GM20431 (cell line): Measurements from ENCODE around the gene KRTAP1-5.
"Not testable (repeated sequence)": the region's sequence is repeated elsewhere in the genome, so short reads cannot be mapped to it uniquely, and the experiment has no call there.

Experiments used
- in situ Hi-C: fragments of 300-500 bp; cut with MseI, MboI; formaldehyde crosslinking; loops from one replicate; pipeline ENCODE4 v1.15.0; 2020; ENCODE audit warnings: low sequenced_read_pairs; ENCODE audit not compliant: unreplicated experiment

Gene KRTAP1-5

GRCh38 chr17:41009301-41009760 is 17.7 kb downstream of the KRTAP1-5 start:
- in situ Hi-C loops: no loop called here

- in situ Hi-C loops: no loop called here
Measured at GRCh38 chr17:41008811-41009210, 18.2 kb downstream of the KRTAP1-5 start, which contains the start of gene KRTAP3-1. Gene KRTAP3-1 (minus strand): TSS chr17:41009128. CDS start chr17:41009074, 54 bp downstream.

- in situ Hi-C loops: no loop called here
Measured at GRCh38 chr17:41004397-41004796, 22.6 kb downstream of the KRTAP1-5 start.

GRCh38 chr17:41003926-41004325 is 23.1 kb downstream of the KRTAP1-5 start:
- in situ Hi-C loops: no loop called here

GRCh38 chr17:41002814-41003213 is 24.2 kb downstream of the KRTAP1-5 start:
- in situ Hi-C loops: no loop called here

- in situ Hi-C loops: no loop called here
Measured at GRCh38 chr17:41001795-41002194, 25.2 kb downstream of the KRTAP1-5 start.

- in situ Hi-C loops: not testable (repeated sequence)
Measured at GRCh38 chr17:40999563-40999962, 27.4 kb downstream of the KRTAP1-5 start, which contains the start of gene KRTAP3-2. Gene KRTAP3-2 (minus strand): TSS chr17:40999906. CDS start chr17:40999853, 53 bp downstream.

GRCh38 chr17:40997361-40997760 is 29.6 kb downstream of the KRTAP1-5 start:
- in situ Hi-C loops: no loop called here

- in situ Hi-C loops: no loop called here
Measured at GRCh38 chr17:40996829-40997228, 30.2 kb downstream of the KRTAP1-5 start.

GRCh38 chr17:40995116-40995515 is 31.9 kb downstream of the KRTAP1-5 start:
- in situ Hi-C loops: no loop called here

- in situ Hi-C loops: no loop called here
Measured at GRCh38 chr17:40993839-40994238, 33.2 kb downstream of the KRTAP1-5 start, which contains the start of gene KRTAP3-3. Gene KRTAP3-3 (minus strand): TSS chr17:40994164. CDS start chr17:40994097, 67 bp downstream.

- in situ Hi-C loops: no loop called here
Measured at GRCh38 chr17:40993084-40993483, 33.9 kb downstream of the KRTAP1-5 start.

- in situ Hi-C loops: no loop called here
Measured at GRCh38 chr17:40992666-40993065, 34.3 kb downstream of the KRTAP1-5 start.

GRCh38 chr17:40986920-40987319 is 40.1 kb downstream of the KRTAP1-5 start:
- in situ Hi-C loops: no loop called here

- in situ Hi-C loops: no loop called here
Measured at GRCh38 chr17:40984226-40984625, 42.8 kb downstream of the KRTAP1-5 start, which contains the start of gene KRT40. Gene KRT40 (minus strand): TSS chr17:40984326. CDS start chr17:40984273, 53 bp downstream.

- in situ Hi-C loops: no loop called here
Measured at GRCh38 chr17:40981115-40981514, 45.9 kb downstream of the KRTAP1-5 start.

- in situ Hi-C loops: no loop called here
Measured at GRCh38 chr17:40980596-40980995, 46.4 kb downstream of the KRTAP1-5 start.

- in situ Hi-C loops: no loop called here
Measured at GRCh38 chr17:40980117-40980516, 46.9 kb downstream of the KRTAP1-5 start.

GRCh38 chr17:40978575-40979151 is 48.3 kb downstream of the KRTAP1-5 start:
- in situ Hi-C loops: no loop called here
